Fibroblast of lung (primary cell): ENCODE measurements around the gene SUGCT. TPM values are rescaled to one million over a fixed set of nuclear protein-coding genes. Genes with fewer than 3 reads are reported as not detected.
"Not testable (repeated sequence)": the region's sequence is repeated elsewhere in the genome, so short reads cannot be mapped to it uniquely, and the experiment has no call there.

Experiments used
- DNase-seq, 2 donors: peaks; one replicate each; pipeline versions ENCODE4 v3.0.0 to v3.0.0-alpha.2; 2010; ENCODE audit warnings: low read depth in 2 of 2
- H2AFZ ChIP-seq: 2 replicates; pipeline ENCODE4 v1.5.1; 2012; ENCODE audit warnings: low read length, control low read depth, inconsistent platforms
- H3K27ac ChIP-seq: 2 replicates; pipeline ENCODE4 v1.5.1; 2011; ENCODE audit warnings: low read length, control low read depth; ENCODE audit not compliant: insufficient read depth
- H3K27me3 ChIP-seq: 2 replicates; pipeline ENCODE4 v1.5.1; 2011; ENCODE audit warnings: mild to moderate bottlenecking, low read length; ENCODE audit not compliant: control insufficient read depth, insufficient read depth
- H3K36me3 ChIP-seq: 2 replicates; pipeline ENCODE4 v1.5.1; 2011; ENCODE audit warnings: low read length; ENCODE audit not compliant: control insufficient read depth, insufficient read depth
- H3K4me1 ChIP-seq: 2 replicates; pipeline ENCODE4 v1.5.1; 2011; ENCODE audit warnings: low read length; ENCODE audit not compliant: control insufficient read depth, insufficient read depth; ENCODE audit errors: extremely low read depth
- H3K4me2 ChIP-seq: 2 replicates; pipeline ENCODE4 v1.5.1; 2011; ENCODE audit warnings: low read length, control low read depth; ENCODE audit not compliant: insufficient read depth; ENCODE audit errors: extremely low read depth
- H3K4me3 ChIP-seq, 4 experiments: fragments of 200-600 bp in 1 of 4; sonication (generic) in 1 of 4; replicated peaks in 1 of 4; 2 replicates each; pipeline ENCODE4 v1.5.1; 2011 to 2016; ENCODE audit warnings: low read length in 4 of 4, low read depth in 3 of 4, mild to moderate bottlenecking in 3 of 4, control low read depth in 2 of 4, inconsistent platforms in 1 of 4, mixed read lengths in 1 of 4; ENCODE audit not compliant: insufficient read depth in 1 of 4; ENCODE audit errors: control extremely low read depth in 1 of 4
- H3K79me2 ChIP-seq: 2 replicates; pipeline ENCODE4 v1.5.1; 2012; ENCODE audit warnings: mild to moderate bottlenecking, low read length, inconsistent platforms; ENCODE audit not compliant: control insufficient read depth, insufficient read depth
- H3K9ac ChIP-seq: 2 replicates; pipeline ENCODE4 v1.5.1; 2011; ENCODE audit warnings: mild to moderate bottlenecking, low read length, control low read depth; ENCODE audit not compliant: insufficient read depth
- H3K9me3 ChIP-seq: 2 replicates; pipeline ENCODE4 v1.5.1; 2012; ENCODE audit warnings: low read depth, low read length; ENCODE audit not compliant: control insufficient read depth, insufficient read depth
- H4K20me1 ChIP-seq: 2 replicates; pipeline ENCODE4 v1.5.1; 2011; ENCODE audit warnings: low read length; ENCODE audit not compliant: control insufficient read depth, insufficient read depth; ENCODE audit errors: extremely low read depth
- EZH2 ChIP-seq: IDR thresholded peaks from 2 replicates; pipeline ENCODE4 v1.5.1; 2012; ENCODE audit warnings: low read length, control low read depth, mild to moderate bottlenecking; ENCODE audit errors: missing control alignments
- polyA plus RNA-seq, 2 donors: library from polyadenylated mRNA; depleted of rRNA in 1 of 2; stranded (reverse) in 1 of 2; unstranded in 1 of 2; fragments of >200 nt; gene quantifications; 2 replicates each; pipeline ENCODE4 v1.2.1, GENCODE V29; 2011 to 2012; ENCODE audit warnings: missing spikeins in 1 of 2
- total RNA-seq: library from RNA; depleted of rRNA; stranded (reverse); fragments of >200 nt; gene quantifications from 2 replicates; pipeline ENCODE4 v1.2.1, GENCODE V29; 2014
- TF ChIP-seq, protein P1 (sequence below), 2 donors: IDR thresholded peaks in 1 of 2; conservative IDR thresholded peaks in 1 of 2; 1 replicate in 1 of 2; 2 replicates in 1 of 2; pipeline ENCODE4 v1.5.1; 2011 to 2012; ENCODE audit warnings: low read length in 2 of 2, control low read depth in 1 of 2, inconsistent platforms in 1 of 2, low read depth in 1 of 2, mild to moderate bottlenecking in 1 of 2

SUGCT gene
- total and polyA plus RNA-seq, 2 donors (not counting 1 experiment from before 2014, with no cell fraction given) = 8.4 to 16.5 TPM

DNA sequence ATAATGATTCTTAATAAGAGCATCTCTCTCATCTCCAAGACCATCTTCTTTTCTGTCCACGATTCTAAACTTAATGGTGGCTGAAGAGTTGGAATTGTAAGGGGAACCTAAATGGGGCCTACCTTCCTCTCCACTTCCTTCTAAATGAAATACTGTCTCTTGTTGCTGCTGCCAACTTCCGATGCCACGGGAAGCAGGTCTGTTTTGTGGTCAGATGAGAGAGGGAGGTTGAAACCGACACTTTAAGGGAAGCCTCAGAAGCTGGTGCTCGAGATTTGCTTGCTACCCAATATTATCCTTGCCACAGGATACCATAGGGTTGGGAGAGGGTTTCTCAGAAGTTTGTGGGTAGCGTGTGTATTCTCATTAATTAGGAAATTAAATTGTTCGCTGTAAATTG lies 464.1 kb downstream of the SUGCT start:
- no peak for DNase-seq
- Histone ChIP-seq H3K36me3 (no peaks in the 10 kb centered on the region), H3K79me2 (no peaks in the 10 kb centered on the region)

GRCh38 chr7:40599836-40600235 lies 465.0 kb downstream of the SUGCT start:
- no peaks in the 10 kb centered on the region for H4K20me1 ChIP-seq
- H3K4me3 ChIP-seq = no peak overlapping the region
- no peaks in the 10 kb centered on the region for H3K9me3 ChIP-seq

More for the DNA sequence above, 464.1 kb downstream of the SUGCT start:
- H3K4me1 ChIP-seq = no peaks in the 10 kb centered on the region
- no peaks in the 10 kb centered on the region for H4K20me1 ChIP-seq
- no peaks in the 10 kb centered on the region for H3K27me3 ChIP-seq
- TF ChIP-seq EZH2 = no peak
- TF ChIP-seq, protein P1, sequence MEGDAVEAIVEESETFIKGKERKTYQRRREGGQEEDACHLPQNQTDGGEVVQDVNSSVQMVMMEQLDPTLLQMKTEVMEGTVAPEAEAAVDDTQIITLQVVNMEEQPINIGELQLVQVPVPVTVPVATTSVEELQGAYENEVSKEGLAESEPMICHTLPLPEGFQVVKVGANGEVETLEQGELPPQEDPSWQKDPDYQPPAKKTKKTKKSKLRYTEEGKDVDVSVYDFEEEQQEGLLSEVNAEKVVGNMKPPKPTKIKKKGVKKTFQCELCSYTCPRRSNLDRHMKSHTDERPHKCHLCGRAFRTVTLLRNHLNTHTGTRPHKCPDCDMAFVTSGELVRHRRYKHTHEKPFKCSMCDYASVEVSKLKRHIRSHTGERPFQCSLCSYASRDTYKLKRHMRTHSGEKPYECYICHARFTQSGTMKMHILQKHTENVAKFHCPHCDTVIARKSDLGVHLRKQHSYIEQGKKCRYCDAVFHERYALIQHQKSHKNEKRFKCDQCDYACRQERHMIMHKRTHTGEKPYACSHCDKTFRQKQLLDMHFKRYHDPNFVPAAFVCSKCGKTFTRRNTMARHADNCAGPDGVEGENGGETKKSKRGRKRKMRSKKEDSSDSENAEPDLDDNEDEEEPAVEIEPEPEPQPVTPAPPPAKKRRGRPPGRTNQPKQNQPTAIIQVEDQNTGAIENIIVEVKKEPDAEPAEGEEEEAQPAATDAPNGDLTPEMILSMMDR (conservative IDR thresholded peaks at IDR 0.05 in 1 of 2, IDR thresholded peaks at IDR 0.05 in 1 of 2; ENCODE audit: low read depth in 1 of 2, low read length in 2 of 2) = no peak
- no peak overlapping the region for H3K4me2 ChIP-seq
- no peaks in the 10 kb centered on the region for H3K9me3 ChIP-seq
- H3K9ac ChIP-seq = no peak overlapping the region
- no peak overlapping the region for H3K4me3 ChIP-seq
- no peak overlapping the region for H2AFZ ChIP-seq
- H3K27ac ChIP-seq = no peak overlapping the region

GRCh38 chr7:40602351-40602750 lies 467.5 kb downstream of the SUGCT start:
- DNase-seq, H3K4me1 ChIP-seq, H3K27me3 ChIP-seq, H3K27ac ChIP-seq, H3K79me2 ChIP-seq, H2AFZ ChIP-seq, H4K20me1 ChIP-seq, H3K9me3 ChIP-seq, H3K9ac ChIP-seq, H3K36me3 ChIP-seq, H3K4me2 ChIP-seq, H3K4me3 ChIP-seq: not testable (repeated sequence)

More at GRCh38 chr7:40599836-40600235, 465.0 kb downstream of the SUGCT start:
- H3K36me3 ChIP-seq = no peaks in the 10 kb centered on the region
- DNase-seq = no peak
- no peaks in the 10 kb centered on the region for H3K4me1 ChIP-seq
- no peak overlapping the region for H3K9ac ChIP-seq
- H3K79me2 ChIP-seq = no peaks in the 10 kb centered on the region
- no peak overlapping the region for H3K4me2 ChIP-seq
- no peak overlapping the region for H3K27ac ChIP-seq
- H3K27me3 ChIP-seq = no peaks in the 10 kb centered on the region
- H2AFZ ChIP-seq = no peak overlapping the region
- no peak for TF ChIP-seq EZH2
- TF ChIP-seq, protein P1 (conservative IDR thresholded peaks at IDR 0.05 in 1 of 2, IDR thresholded peaks at IDR 0.05 in 1 of 2; ENCODE audit: low read depth in 1 of 2, low read length in 2 of 2) = no peak
